HFFc6 (cell line): ENCODE measurements around the gene KCNQ1. TPM values are rescaled to one million over a fixed set of nuclear protein-coding genes. Genes with fewer than 3 reads are reported as not detected.

Experiments used
- DNase-seq: peaks from one replicate; pipeline ENCODE4 v3.0.0-alpha.2; 2018
- H3K27ac Mint-ChIP-seq: 2 replicates; pipeline ENCODE4 v1.8.0; 2020; ENCODE audit warnings: mild to moderate bottlenecking, mixed read lengths
- H3K27me3 Mint-ChIP-seq: 2 replicates; pipeline ENCODE4 v1.8.0; 2021; ENCODE audit warnings: mild to moderate bottlenecking, moderate library complexity, mixed read lengths; ENCODE audit not compliant: insufficient read depth
- H3K36me3 Mint-ChIP-seq: 2 replicates; pipeline ENCODE4 v1.8.0; 2021; ENCODE audit warnings: low read depth, mixed read lengths
- H3K4me1 Mint-ChIP-seq: 2 replicates; pipeline ENCODE4 v1.8.0; 2020; ENCODE audit warnings: low read depth, mixed read lengths
- H3K4me3 Mint-ChIP-seq: 2 replicates; pipeline ENCODE4 v1.8.0; 2020; ENCODE audit warnings: mild to moderate bottlenecking, moderate library complexity, mixed read lengths
- H3K9me3 Mint-ChIP-seq: 2 replicates; pipeline ENCODE4 v1.8.0; 2020; ENCODE audit warnings: mild to moderate bottlenecking, mixed read lengths
- CTCF ChIP-seq: fragments of 200-600 bp; sonication (generic); IDR thresholded peaks from 2 replicates; pipeline ENCODE4 v1.5.0; 2021; ENCODE audit warnings: antibody characterized with exemption, mild to moderate bottlenecking
- total RNA-seq, 6 experiments: library from RNA; stranded (reverse); fragmentation: NEBNext Ultra II Directional; extraction: Animal tissue kit (Norgen Biotek cat#: 25700); gene quantifications; 2 replicates in 1 of 6; 3 replicates in 5 of 6; pipeline ENCODE4 v1.2.3, GENCODE V29; 2021

KCNQ1 gene
- total RNA-seq, 6 experiments from 2014 or later: not detected

DNA sequence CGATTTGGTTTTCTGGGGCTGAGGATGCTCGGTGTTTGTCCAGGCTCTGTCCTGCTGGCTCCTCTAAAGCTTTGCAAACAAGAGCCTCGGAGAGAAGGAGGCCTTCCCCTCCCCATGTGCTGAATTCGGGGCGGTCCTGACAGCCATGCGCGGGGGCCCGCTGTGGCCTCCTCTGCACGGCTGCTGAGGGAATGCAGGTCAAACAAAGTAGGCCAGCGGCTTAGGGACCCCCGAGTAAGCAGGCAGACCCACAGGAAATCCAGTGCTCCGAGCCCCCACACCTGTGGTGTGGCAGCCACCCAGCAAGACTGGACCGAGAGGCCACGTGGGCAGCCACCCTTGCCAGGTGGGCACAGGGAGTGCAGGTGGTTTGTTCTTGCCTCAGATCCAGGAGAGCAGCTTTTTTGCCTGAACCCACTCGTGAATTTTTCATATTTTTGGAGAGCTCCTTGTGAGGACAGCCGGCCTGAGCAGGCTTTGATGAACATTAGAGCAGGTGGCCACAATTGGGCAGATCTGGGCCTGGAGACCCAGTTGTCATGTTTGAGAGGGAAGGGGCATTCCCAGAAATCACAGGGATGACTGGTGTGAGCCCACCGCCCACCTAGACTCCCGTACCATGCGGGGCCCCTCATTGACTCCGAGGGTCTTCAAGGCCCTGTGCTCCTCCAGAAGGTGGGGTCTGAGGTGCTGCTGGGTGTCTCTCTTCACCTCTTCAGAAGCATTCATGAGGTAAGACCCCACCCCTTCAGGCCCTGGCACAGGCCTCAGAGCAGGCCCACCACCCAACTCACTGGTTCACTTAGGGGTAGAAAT lies 298.0 kb downstream of the KCNQ1 start:
- no peak for DNase-seq
- H3K4me3 Mint-ChIP-seq: no peak overlapping the region

DNA sequence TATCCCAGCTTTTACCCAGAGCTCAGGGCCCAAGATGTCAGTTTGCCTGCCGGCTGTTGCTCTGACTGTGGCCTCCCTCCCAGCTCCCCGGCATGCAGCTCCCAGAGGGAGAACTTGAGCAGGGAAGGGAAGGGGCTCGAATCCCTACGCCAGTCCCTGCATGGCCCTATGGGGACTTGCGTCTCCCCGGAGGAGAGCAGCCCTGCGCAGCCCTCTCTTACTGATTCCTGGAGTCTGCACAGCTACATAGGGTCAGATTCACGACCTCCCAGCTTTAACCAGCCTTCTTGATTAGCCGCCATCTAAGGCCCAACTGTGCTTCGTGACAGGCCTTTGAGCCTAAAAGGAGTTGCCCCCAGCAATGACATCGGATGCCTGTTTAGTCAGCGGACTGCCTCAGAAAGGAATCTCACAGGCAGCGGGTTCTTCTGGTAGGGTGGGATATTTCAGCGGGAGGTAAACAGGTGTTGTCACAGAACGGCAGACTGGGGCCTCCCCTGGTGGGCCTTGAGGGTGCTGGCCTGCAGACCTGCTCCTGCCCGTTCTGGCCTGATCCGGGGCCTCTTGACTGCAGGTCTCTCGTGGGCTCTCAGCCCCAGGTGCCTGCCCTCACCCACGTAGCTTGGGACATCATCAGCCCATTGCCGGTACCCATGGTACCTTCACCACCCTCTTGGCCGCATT lies 298.8 kb downstream of the KCNQ1 start:
- H3K4me3 Mint-ChIP-seq: no peak overlapping the region
- TF ChIP-seq CTCF: no peak
- peaks cover 15% of the 10 kb centered on the region for H3K4me1 Mint-ChIP-seq
- H3K9me3 Mint-ChIP-seq: no peaks in the 10 kb centered on the region
- H3K36me3 Mint-ChIP-seq: no peaks in the 10 kb centered on the region
- H3K27me3 Mint-ChIP-seq: peaks cover 16% of the 10 kb centered on the region
- no peak overlapping the region for H3K27ac Mint-ChIP-seq
- no peak for DNase-seq

More for the DNA sequence above, 298.0 kb downstream of the KCNQ1 start:
- Mint-ChIP-seq H3K9me3 (no peaks in the 10 kb centered on the region), H3K27me3 (peaks cover 14% of the 10 kb centered on the region), H3K4me1 (peaks cover 17% of the 10 kb centered on the region), H3K36me3 (no peaks in the 10 kb centered on the region), H3K27ac (no peak overlapping the region)
- TF ChIP-seq CTCF: no peak

DNA sequence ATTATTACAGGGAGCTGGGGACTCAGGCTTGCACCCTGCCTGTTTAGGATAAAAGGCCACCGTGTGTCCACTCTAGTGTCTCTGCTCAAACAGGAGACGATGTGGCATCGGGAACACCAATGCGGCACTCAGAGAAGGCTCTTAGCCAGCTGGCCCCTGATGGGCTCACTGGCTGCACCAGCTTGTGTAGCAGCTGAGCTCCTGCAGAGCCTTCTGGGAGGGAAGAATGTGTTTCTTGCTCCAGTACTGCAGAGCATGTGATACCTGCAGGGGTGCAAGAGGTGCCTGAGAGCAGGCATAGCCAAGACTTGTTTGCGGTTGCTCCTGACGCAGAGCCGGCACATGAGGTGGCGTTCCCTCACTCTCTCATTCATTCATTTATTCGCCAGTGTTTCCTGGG lies 299.4 kb downstream of the KCNQ1 start:
- Mint-ChIP-seq H3K9me3 (no peaks in the 10 kb centered on the region), H3K27me3 (peaks cover 21% of the 10 kb centered on the region), H3K4me1 (peaks cover 15% of the 10 kb centered on the region), H3K27ac (no peak overlapping the region), H3K36me3 (no peaks in the 10 kb centered on the region), H3K4me3 (no peak overlapping the region)
- DNase-seq: no peak
- TF ChIP-seq CTCF: no peak

GRCh38 chr11:2745511-2745910 lies 300.7 kb downstream of the KCNQ1 start:
- no peak for TF ChIP-seq CTCF
- H3K36me3 Mint-ChIP-seq: no peaks in the 10 kb centered on the region
- DNase-seq: no peak
- H3K9me3 Mint-ChIP-seq: no peaks in the 10 kb centered on the region
- peaks cover 15% of the 10 kb centered on the region for H3K4me1 Mint-ChIP-seq
- H3K27ac Mint-ChIP-seq: no peak overlapping the region
- H3K27me3 Mint-ChIP-seq: peaks cover 27% of the 10 kb centered on the region
- H3K4me3 Mint-ChIP-seq: no peak overlapping the region

DNA sequence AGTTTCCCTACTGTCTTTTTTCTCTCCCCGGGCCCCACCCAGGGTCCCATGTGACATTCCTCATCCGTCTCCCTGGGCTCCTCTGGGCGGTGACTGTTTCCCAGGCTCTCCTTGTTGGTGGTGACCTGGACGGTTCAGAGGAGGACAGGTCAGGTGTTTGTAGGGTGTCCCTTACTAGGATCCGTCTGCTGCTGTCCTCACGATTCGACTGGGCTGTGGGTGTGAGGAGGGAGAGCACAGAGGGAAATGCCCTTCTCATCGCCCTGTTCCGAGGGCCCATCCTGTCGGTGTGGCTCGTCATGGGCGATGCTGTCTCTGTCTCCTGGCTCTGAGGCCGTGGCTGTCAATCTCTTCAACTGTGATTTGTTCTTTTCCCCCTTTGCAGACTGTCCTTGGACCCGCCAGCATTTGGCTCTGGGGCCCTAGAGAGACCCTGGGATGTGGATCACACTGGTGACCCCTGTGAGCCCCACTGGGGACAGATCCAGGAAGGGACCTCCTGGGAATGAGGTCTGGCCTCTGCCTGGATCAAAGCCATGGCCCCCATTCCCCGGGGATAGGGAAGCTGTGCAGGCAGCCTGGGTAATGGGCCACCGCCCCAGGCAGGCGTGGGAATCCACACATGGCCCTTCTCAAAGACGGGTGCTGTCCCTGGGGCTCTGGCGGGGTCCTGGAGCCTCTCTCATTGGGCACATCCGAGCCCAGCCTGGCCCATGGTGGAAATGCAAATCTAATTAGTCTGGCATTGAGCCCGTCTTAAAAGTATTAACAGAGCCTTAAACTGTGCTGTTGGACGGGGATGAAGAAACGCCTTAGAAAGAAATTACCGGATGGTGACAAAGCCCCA lies 301.8 kb downstream of the KCNQ1 start:
- Mint-ChIP-seq H3K27ac (no peak overlapping the region), H3K4me3 (no peak overlapping the region), H3K36me3 (no peaks in the 10 kb centered on the region), H3K4me1 (peaks cover 6% of the 10 kb centered on the region), H3K9me3 (no peaks in the 10 kb centered on the region), H3K27me3 (peaks cover 36% of the 10 kb centered on the region)
- no peak for TF ChIP-seq CTCF
- DNase-seq: no peak
